ENCODE data around the gene SLC2A2. TPM values are rescaled to one million over a fixed set of nuclear protein-coding genes. Genes with fewer than 3 reads are reported as not detected.

SLC2A2 gene
- total RNA-seq, 1 experiment from 2014 or later = 0.09 TPM

- Mint-ChIP-seq H3K9me3 (ENCODE audit: low read depth, unreplicated experiment) (no peaks in the 10 kb centered on the region), H3K4me3 (ENCODE audit: low read depth, unreplicated experiment) (no peak overlapping the region), H3K36me3 (ENCODE audit: insufficient read depth, unreplicated experiment) (no peaks in the 10 kb centered on the region), H3K27me3 (ENCODE audit: unreplicated experiment) (no peaks in the 10 kb centered on the region), H3K4me1 (ENCODE audit: low read depth, unreplicated experiment) (peaks cover 38% of the 10 kb centered on the region), H3K27ac (ENCODE audit: unreplicated experiment) (no peak overlapping the region)
- TF ChIP-seq, protein P1, sequence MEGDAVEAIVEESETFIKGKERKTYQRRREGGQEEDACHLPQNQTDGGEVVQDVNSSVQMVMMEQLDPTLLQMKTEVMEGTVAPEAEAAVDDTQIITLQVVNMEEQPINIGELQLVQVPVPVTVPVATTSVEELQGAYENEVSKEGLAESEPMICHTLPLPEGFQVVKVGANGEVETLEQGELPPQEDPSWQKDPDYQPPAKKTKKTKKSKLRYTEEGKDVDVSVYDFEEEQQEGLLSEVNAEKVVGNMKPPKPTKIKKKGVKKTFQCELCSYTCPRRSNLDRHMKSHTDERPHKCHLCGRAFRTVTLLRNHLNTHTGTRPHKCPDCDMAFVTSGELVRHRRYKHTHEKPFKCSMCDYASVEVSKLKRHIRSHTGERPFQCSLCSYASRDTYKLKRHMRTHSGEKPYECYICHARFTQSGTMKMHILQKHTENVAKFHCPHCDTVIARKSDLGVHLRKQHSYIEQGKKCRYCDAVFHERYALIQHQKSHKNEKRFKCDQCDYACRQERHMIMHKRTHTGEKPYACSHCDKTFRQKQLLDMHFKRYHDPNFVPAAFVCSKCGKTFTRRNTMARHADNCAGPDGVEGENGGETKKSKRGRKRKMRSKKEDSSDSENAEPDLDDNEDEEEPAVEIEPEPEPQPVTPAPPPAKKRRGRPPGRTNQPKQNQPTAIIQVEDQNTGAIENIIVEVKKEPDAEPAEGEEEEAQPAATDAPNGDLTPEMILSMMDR (IDR thresholded peaks at IDR 0.05; ENCODE audit: unreplicated experiment) = no peak
- DNase-seq = no peak
- CTCF ChIA-PET = no interaction called here
- BruUV-seq (replicated peaks) = no TSS peak
- intact Hi-C loops (cut with micrococcal nuclease; ENCODE audit: unreplicated experiment) = loop anchor here (5.0 kb wide), 1 partner anchor 416 kb away; the partner anchor contains the start of gene TNIK
Observed at GRCh38 chr3:171046760-171047159, 20.2 kb upstream of the SLC2A2 start.

- Mint-ChIP-seq H3K9me3 (ENCODE audit: low read depth, unreplicated experiment) (no peaks in the 10 kb centered on the region), H3K4me1 (ENCODE audit: low read depth, unreplicated experiment) (peaks cover 31% of the 10 kb centered on the region), H3K4me3 (ENCODE audit: low read depth, unreplicated experiment) (no peak overlapping the region), H3K27me3 (ENCODE audit: unreplicated experiment) (no peaks in the 10 kb centered on the region), H3K27ac (ENCODE audit: unreplicated experiment) (peak overlapping the region; percentile 4), H3K36me3 (ENCODE audit: insufficient read depth, unreplicated experiment) (no peaks in the 10 kb centered on the region)
- CTCF ChIA-PET = interaction anchor here (0.6 to 1.2 kb wide), 5 partner anchors 44 to 738 kb away, joined by 3 to 7 read pairs (median 4); no protein-coding TSS in a partner anchor
- DNase-seq = peak; percentile 30
- intact Hi-C loops (cut with micrococcal nuclease; ENCODE audit: unreplicated experiment) = loop anchor here (1.0 to 5.0 kb wide), 2 partner anchors 84 to 417 kb away; partner anchors contain the start of gene TNIK
- BruUV-seq (replicated peaks) = no TSS peak
- TF ChIP-seq, protein P1 (IDR thresholded peaks at IDR 0.05; ENCODE audit: unreplicated experiment) = no peak
Observed at GRCh38 chr3:171044835-171045793, 18.6 kb upstream of the SLC2A2 start.

DNA sequence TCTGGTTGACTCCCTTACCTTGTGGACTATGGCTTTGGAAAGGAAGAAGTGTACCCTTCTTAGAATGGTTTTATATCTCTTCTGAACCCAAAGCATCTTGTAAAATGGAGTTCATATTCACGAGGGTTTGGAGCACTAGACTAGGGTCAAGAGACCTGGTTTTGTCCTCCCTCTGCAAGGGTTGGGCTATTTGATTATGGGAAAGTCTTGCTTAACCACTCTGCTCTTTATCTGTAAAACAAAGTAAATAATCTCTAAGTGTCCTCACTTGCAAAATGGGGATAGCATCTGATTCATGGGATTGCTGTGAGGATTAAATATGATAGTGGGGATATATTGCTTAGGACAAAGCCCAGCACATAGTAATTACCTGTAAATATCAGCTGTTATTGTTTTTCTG, 17.9 kb upstream of the SLC2A2 start:
- no peaks in the 10 kb centered on the region for H3K36me3 Mint-ChIP-seq (ENCODE audit: insufficient read depth, unreplicated experiment)
- intact Hi-C loops (cut with micrococcal nuclease; ENCODE audit: unreplicated experiment) = no loop called here
- DNase-seq = no peak
- H3K27me3 Mint-ChIP-seq (ENCODE audit: unreplicated experiment) = no peaks in the 10 kb centered on the region
- CTCF ChIA-PET = interaction anchor here (0.7 to 1.2 kb wide), 2 partner anchors 83 to 271 kb away, joined by 4 to 5 read pairs; no protein-coding TSS in a partner anchor
- H3K9me3 Mint-ChIP-seq (ENCODE audit: low read depth, unreplicated experiment) = no peaks in the 10 kb centered on the region
- H3K27ac Mint-ChIP-seq (ENCODE audit: unreplicated experiment) = no peak overlapping the region
- peaks cover 23% of the 10 kb centered on the region for H3K4me1 Mint-ChIP-seq (ENCODE audit: low read depth, unreplicated experiment)
- H3K4me3 Mint-ChIP-seq (ENCODE audit: low read depth, unreplicated experiment) = no peak overlapping the region
- BruUV-seq (replicated peaks) = no TSS peak
- TF ChIP-seq, protein P1 (IDR thresholded peaks at IDR 0.05; ENCODE audit: unreplicated experiment) = no peak

DNA sequence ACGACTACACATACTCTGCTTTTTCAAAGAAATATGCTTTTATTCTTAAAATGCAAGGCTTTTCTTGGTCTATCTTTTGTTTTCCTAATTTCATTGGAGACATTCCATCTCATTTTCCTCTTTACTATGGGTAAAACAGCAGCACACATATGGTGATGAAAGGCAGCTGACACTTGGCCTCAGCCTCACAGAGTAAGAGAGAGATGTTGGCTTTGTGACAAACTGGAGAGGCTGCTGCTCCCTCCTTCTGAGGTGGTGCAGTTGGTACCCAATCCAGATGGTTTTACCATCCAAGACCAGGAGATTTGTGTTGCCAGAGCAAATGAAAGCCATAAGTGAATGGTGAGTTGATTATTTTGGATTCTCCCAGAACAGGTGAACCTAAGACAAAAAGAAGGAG, 13.2 kb upstream of the SLC2A2 start:
- Mint-ChIP-seq H3K9me3 (ENCODE audit: low read depth, unreplicated experiment) (no peaks in the 10 kb centered on the region), H3K27me3 (ENCODE audit: unreplicated experiment) (no peaks in the 10 kb centered on the region), H3K36me3 (ENCODE audit: insufficient read depth, unreplicated experiment) (no peaks in the 10 kb centered on the region), H3K27ac (ENCODE audit: unreplicated experiment) (no peak overlapping the region), H3K4me3 (ENCODE audit: low read depth, unreplicated experiment) (no peak overlapping the region), H3K4me1 (ENCODE audit: low read depth, unreplicated experiment) (peaks cover 8% of the 10 kb centered on the region)
- intact Hi-C loops (cut with micrococcal nuclease; ENCODE audit: unreplicated experiment) = no loop called here
- TF ChIP-seq, protein P1 (IDR thresholded peaks at IDR 0.05; ENCODE audit: unreplicated experiment) = no peak
- no TSS peak for BruUV-seq (replicated peaks)
- CTCF ChIA-PET = no interaction called here
- DNase-seq = no peak
